ENCODE measurements around the gene C1QL1. TPM values are rescaled to one million over a fixed set of nuclear protein-coding genes. Genes with fewer than 3 reads are reported as not detected.

Gene C1QL1
- total RNA-seq, 1 experiment from 2014 or later, result 3.5 TPM

DNA sequence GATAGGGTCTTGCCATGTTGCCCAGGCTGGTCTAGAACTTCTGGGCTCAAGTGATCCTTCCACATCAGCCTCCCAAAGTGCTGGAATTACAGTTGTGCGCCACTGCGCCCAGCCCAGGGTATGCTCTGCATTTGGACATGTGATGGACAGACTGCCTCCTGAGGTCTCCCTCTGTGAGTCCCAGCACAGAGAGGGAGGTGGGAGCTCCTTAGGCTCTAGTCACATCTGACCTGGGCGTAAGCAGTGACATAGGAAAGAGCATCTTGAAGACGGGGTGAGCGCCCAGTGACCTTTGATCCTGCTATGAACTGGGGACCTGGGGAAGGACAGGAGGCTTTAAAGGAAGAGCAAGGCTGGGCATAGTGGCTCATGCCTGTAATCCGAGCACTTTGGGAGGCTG, 50.6 kb downstream of the C1QL1 start:
- TF ChIP-seq JUND (IDR thresholded peaks at IDR 0.05) (no peak), YY1 (IDR thresholded peaks at IDR 0.05; ENCODE audit: extremely low read depth, insufficient replicate concordance, low read depth, low read length) (no peak), POLR2A (IDR thresholded peaks at IDR 0.05; ENCODE audit: borderline replicate concordance, extremely low read depth, insufficient read depth, insufficient read length) (no peak), SRF (IDR thresholded peaks at IDR 0.05; ENCODE audit: low read depth) (no peak), SP1 (IDR thresholded peaks at IDR 0.05; ENCODE audit: low read depth) (no peak), TCF7L2 (IDR thresholded peaks at IDR 0.05; ENCODE audit: borderline replicate concordance, extremely low read depth, insufficient read depth, insufficient read length) (no peak), EZH2 (IDR thresholded peaks at IDR 0.05) (no peak), FOSL1 (IDR thresholded peaks at IDR 0.05; ENCODE audit: low read depth) (no peak)
- TF ChIP-seq, protein P1, sequence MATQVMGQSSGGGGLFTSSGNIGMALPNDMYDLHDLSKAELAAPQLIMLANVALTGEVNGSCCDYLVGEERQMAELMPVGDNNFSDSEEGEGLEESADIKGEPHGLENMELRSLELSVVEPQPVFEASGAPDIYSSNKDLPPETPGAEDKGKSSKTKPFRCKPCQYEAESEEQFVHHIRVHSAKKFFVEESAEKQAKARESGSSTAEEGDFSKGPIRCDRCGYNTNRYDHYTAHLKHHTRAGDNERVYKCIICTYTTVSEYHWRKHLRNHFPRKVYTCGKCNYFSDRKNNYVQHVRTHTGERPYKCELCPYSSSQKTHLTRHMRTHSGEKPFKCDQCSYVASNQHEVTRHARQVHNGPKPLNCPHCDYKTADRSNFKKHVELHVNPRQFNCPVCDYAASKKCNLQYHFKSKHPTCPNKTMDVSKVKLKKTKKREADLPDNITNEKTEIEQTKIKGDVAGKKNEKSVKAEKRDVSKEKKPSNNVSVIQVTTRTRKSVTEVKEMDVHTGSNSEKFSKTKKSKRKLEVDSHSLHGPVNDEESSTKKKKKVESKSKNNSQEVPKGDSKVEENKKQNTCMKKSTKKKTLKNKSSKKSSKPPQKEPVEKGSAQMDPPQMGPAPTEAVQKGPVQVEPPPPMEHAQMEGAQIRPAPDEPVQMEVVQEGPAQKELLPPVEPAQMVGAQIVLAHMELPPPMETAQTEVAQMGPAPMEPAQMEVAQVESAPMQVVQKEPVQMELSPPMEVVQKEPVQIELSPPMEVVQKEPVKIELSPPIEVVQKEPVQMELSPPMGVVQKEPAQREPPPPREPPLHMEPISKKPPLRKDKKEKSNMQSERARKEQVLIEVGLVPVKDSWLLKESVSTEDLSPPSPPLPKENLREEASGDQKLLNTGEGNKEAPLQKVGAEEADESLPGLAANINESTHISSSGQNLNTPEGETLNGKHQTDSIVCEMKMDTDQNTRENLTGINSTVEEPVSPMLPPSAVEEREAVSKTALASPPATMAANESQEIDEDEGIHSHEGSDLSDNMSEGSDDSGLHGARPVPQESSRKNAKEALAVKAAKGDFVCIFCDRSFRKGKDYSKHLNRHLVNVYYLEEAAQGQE (IDR thresholded peaks at IDR 0.05; ENCODE audit: low read depth), result no peak
- TF ChIP-seq, protein P2, sequence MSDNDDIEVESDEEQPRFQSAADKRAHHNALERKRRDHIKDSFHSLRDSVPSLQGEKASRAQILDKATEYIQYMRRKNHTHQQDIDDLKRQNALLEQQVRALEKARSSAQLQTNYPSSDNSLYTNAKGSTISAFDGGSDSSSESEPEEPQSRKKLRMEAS (IDR thresholded peaks at IDR 0.05), result no peak
- TF ChIP-seq, protein P3, sequence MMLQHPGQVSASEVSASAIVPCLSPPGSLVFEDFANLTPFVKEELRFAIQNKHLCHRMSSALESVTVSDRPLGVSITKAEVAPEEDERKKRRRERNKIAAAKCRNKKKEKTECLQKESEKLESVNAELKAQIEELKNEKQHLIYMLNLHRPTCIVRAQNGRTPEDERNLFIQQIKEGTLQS (IDR thresholded peaks at IDR 0.05), result no peak
- Histone ChIP-seq H3K27ac (ENCODE audit: low read depth, low read length) (no peak overlapping the region), H3K9ac (ENCODE audit: low read length) (no peak overlapping the region), H3K36me3 (ENCODE audit: control insufficient read depth in 1 of 2, insufficient read depth in 2 of 2, low read length in 2 of 2) (no peaks in the 10 kb centered on the region), H3K9me3 (ENCODE audit: control insufficient read depth in 1 of 2, insufficient read depth in 1 of 2, low read depth in 1 of 2, low read length in 2 of 2) (no peaks in the 10 kb centered on the region), H3K27me3 (ENCODE audit: insufficient read depth, low read length) (no peaks in the 10 kb centered on the region), H3K4me1 (ENCODE audit: control insufficient read depth in 1 of 2, insufficient read depth in 2 of 2, low read length in 2 of 2) (peaks cover 0 to 18% of the 10 kb centered on the region in 2 experiments; a peak in 2 of 4 replicates), H2AFZ (ENCODE audit: low read depth, low read length, poor library complexity, severe bottlenecking) (no peak overlapping the region), H3K4me3 (replicated peaks in 1 of 2; ENCODE audit: low read depth in 1 of 2, low read length in 2 of 2) (no peak overlapping the region), H3K79me2 (ENCODE audit: insufficient read depth, low read length) (no peaks in the 10 kb centered on the region), H3K4me2 (ENCODE audit: low read length) (no peak overlapping the region), H4K20me1 (ENCODE audit: insufficient read depth) (no peaks in the 10 kb centered on the region), H3K9me2 (ENCODE audit: insufficient read depth) (no peaks in the 10 kb centered on the region)
- BruUV-seq (replicated peaks), result no TSS peak
- RAD21 ChIA-PET (ENCODE audit: low non-redundant PET in 1 of 2, low total read pairs in 2 of 2, uncharacterized antibody in 2 of 2, unreplicated experiment in 2 of 2), result no interaction called here
- POLR2A ChIA-PET, result no interaction called here
- CTCF ChIA-PET, result interaction anchor here (1.2 to 5.1 kb wide), 2 partner anchors 104 to 218 kb away, joined by 3 to 63 read pairs; partner anchors contain the start of gene ACBD4
- ATAC-seq, result no peak
- no peak for DNase-seq (ENCODE audit: low read depth, low spot score)
- intact Hi-C loops (cut with micrococcal nuclease), result no loop called here
